AG08395 (cell line): ENCODE measurements around the gene NOTCH3.

Experiments used
- DNase-seq: peaks from one replicate; pipeline ENCODE4 v3.0.0; 2012; ENCODE audit warnings: mixed read lengths, low spot score

The NOTCH3 gene

GRCh38 chr19:15200553-15201364 lies at the start of gene NOTCH3:
NOTCH3 (minus strand) TSS chr19:15200995; CDS start chr19:15200905, 90 bp downstream.
- peak; percentile 74 for DNase-seq

- DNase-seq, result no peak
Observed at GRCh38 chr19:15250640-15250993, 49.8 kb upstream of the NOTCH3 start.

- DNase-seq, result peak; percentile 89
Observed at GRCh38 chr19:15249972-15250639, 49.3 kb upstream of the NOTCH3 start.

GRCh38 chr19:15249528-15249874 lies 48.7 kb upstream of the NOTCH3 start:
- no peak for DNase-seq

- peak; percentile 97 for DNase-seq
Observed at GRCh38 chr19:15248648-15249527, 48.1 kb upstream of the NOTCH3 start.

GRCh38 chr19:15248106-15248505 lies 47.3 kb upstream of the NOTCH3 start:
- no peak for DNase-seq

GRCh38 chr19:15247107-15248014 lies 46.6 kb upstream of the NOTCH3 start:
- DNase-seq, result no peak

- no peak for DNase-seq
Observed at GRCh38 chr19:15246198-15246481, 45.3 kb upstream of the NOTCH3 start.

- DNase-seq, result no peak
Observed at GRCh38 chr19:15245370-15246197, 44.8 kb upstream of the NOTCH3 start.

GRCh38 chr19:15244808-15245207 lies 44.0 kb upstream of the NOTCH3 start:
- DNase-seq, result no peak

- no peak for DNase-seq
Observed at GRCh38 chr19:15244106-15244803, 43.5 kb upstream of the NOTCH3 start.

- DNase-seq, result no peak
Observed at GRCh38 chr19:15243236-15243957, 42.6 kb upstream of the NOTCH3 start.

- no peak for DNase-seq
Observed at GRCh38 chr19:15241259-15241910, 40.6 kb upstream of the NOTCH3 start.

- no peak for DNase-seq
Observed at GRCh38 chr19:15240515-15240914, 39.7 kb upstream of the NOTCH3 start.

GRCh38 chr19:15239337-15239949 lies 38.6 kb upstream of the NOTCH3 start:
- no peak for DNase-seq

- no peak for DNase-seq
Observed at GRCh38 chr19:15238639-15239155, 37.9 kb upstream of the NOTCH3 start.

- no peak for DNase-seq
Observed at GRCh38 chr19:15237759-15238638, 37.2 kb upstream of the NOTCH3 start.
